Prostate gland (tissue), 2 donors: ENCODE results near the gene SYCP3. TPM values are rescaled to one million over a fixed set of nuclear protein-coding genes. Genes with fewer than 3 reads are reported as not detected.

Source experiments
- DNase-seq: peaks from one replicate; pipeline ENCODE4 v3.0.0-alpha.2; 2019; ENCODE audit warnings: low spot score
- H3K27ac ChIP-seq, 2 donors: fragments of 200-600 bp; sonication (generic); 2 replicates each; pipeline ENCODE4 v1.5.1; 2017 to 2019
- H3K27me3 ChIP-seq: fragments of 200-600 bp; sonication (generic); replicated peaks from 2 replicates; pipeline ENCODE4 v1.5.1; 2019; ENCODE audit not compliant: insufficient read depth
- H3K36me3 ChIP-seq, 2 donors: fragments of 200-600 bp; sonication (generic); 1 replicate in 1 of 2; 2 replicates in 1 of 2; pipeline versions ENCODE4 v1.5.1 to v1.8.1; 2017 to 2019
- H3K4me1 ChIP-seq: fragments of 200-600 bp; sonication (generic); replicated peaks from 2 replicates; pipeline ENCODE4 v1.5.1; 2019
- H3K4me3 ChIP-seq, 2 donors: fragments of 200-600 bp; sonication (generic); 2 replicates each; pipeline ENCODE4 v1.5.1; 2017 to 2019
- H3K9me3 ChIP-seq: fragments of 200-600 bp; sonication (generic); 2 replicates; pipeline ENCODE4 v1.5.1; 2017
- POLR2A ChIP-seq: fragments of 450-650 bp; IDR thresholded peaks from one replicate; pipeline ENCODE4 v1.6.1; 2016; ENCODE audit warnings: antibody characterized with exemption, mild to moderate bottlenecking
- POLR2AphosphoS5 ChIP-seq: sonication (generic); formaldehyde crosslinking; IDR thresholded peaks from one replicate; pipeline ENCODE4 v1.6.1; 2017; ENCODE audit warnings: antibody characterized with exemption
- WGBS: methylation state at CpG from one replicate; pipeline ENCODE4 v1.1.5; 2018; 5-methylcytosine and 5-hydroxymethylcytosine counted together
- intact Hi-C: fragments of 100-400 bp; cut with DNase I; formaldehyde crosslinking; loops from one replicate; pipeline ENCODE4 v1.14.2; 2022
- total RNA-seq, 2 donors: library from RNA; depleted of rRNA; stranded (reverse); fragments of >200 nt; gene quantifications; one replicate each; pipeline ENCODE4 v1.1.0, GENCODE V29; 2016
- TF ChIP-seq, protein P1 (sequence below), 4 experiments: fragments of 200-600 bp in 2 of 4; fragments of 450-650 bp in 2 of 4; sonication (generic) in 2 of 4; IDR thresholded peaks; 1 replicate in 3 of 4; 2 replicates in 1 of 4; pipeline ENCODE4 v1.5.1; 2016 to 2019; ENCODE audit warnings: antibody characterized with exemption in 4 of 4, mild to moderate bottlenecking in 2 of 4, moderate library complexity in 2 of 4

The SYCP3 gene
- total RNA-seq, 2 donors from 2014 or later: 14.0 TPM; not detected in 1

DNA sequence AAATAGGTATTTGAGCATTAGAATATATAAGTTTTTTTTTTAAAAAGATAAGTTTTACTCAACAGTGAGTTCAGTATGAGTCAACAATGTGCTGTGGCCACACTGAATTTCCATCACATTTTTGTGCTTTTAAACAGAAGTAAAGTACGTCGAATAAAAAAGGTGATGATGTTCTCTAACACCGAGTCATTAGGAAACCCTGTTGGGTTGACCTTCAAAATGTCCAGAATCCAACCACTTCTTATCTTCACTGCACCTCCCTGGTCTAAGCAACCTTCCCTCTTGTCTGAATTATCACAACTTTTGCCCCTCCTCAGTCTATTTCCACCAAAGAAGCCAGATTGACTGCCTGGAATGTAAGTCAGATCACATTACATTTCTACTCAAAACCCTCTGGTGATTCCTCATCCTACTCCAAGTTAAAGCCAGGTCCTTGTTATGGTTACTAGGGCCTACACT lies 43.0 kb upstream of the SYCP3 start:
- H3K27ac ChIP-seq: no peak overlapping the region
- peaks cover 11% of the 10 kb centered on the region for H3K4me1 ChIP-seq
- no peaks in the 10 kb centered on the region for H3K36me3 ChIP-seq
- WGBS: 97% methylated on average over 3 of the region's 3 CpGs
- H3K27me3 ChIP-seq: no peaks in the 10 kb centered on the region
- intact Hi-C loops: loop anchor here (5.0 kb wide), 1 partner anchor 40 kb away; no protein-coding TSS in a partner anchor
- no peaks in the 10 kb centered on the region for H3K9me3 ChIP-seq
- H3K4me3 ChIP-seq: no peak overlapping the region
- TF ChIP-seq POLR2AphosphoS5 (no peak), POLR2A (no peak)
- TF ChIP-seq, protein P1, sequence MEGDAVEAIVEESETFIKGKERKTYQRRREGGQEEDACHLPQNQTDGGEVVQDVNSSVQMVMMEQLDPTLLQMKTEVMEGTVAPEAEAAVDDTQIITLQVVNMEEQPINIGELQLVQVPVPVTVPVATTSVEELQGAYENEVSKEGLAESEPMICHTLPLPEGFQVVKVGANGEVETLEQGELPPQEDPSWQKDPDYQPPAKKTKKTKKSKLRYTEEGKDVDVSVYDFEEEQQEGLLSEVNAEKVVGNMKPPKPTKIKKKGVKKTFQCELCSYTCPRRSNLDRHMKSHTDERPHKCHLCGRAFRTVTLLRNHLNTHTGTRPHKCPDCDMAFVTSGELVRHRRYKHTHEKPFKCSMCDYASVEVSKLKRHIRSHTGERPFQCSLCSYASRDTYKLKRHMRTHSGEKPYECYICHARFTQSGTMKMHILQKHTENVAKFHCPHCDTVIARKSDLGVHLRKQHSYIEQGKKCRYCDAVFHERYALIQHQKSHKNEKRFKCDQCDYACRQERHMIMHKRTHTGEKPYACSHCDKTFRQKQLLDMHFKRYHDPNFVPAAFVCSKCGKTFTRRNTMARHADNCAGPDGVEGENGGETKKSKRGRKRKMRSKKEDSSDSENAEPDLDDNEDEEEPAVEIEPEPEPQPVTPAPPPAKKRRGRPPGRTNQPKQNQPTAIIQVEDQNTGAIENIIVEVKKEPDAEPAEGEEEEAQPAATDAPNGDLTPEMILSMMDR (IDR thresholded peaks at IDR 0.05): no peak
- no peak for DNase-seq

DNA sequence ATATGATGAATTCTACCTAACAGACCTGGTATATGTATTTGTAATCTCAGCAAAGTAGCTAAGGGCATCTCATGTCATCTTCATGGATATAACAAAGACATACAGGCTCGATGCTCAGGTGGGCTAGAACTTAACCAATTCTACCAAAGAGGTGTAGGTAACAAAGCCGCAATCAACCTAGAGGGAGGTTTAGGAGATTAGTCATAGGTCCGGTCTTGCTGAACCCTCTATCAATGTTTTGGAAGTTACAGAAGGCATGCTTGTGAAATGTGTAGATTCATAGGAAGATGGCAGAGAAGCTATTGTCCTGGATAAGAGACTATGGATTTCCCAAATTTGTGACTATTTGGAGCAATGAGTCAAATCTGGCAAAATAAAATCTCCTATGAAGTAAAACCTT lies 42.6 kb upstream of the SYCP3 start:
- DNase-seq: no peak
- H3K27me3 ChIP-seq: no peaks in the 10 kb centered on the region
- no peaks in the 10 kb centered on the region for H3K36me3 ChIP-seq
- no peak overlapping the region for H3K4me3 ChIP-seq
- 94% methylated on average over 3 of the region's 3 CpGs for WGBS
- TF ChIP-seq POLR2A: no peak
- TF ChIP-seq, protein P1 (IDR thresholded peaks at IDR 0.05): no peak
- no peak for TF ChIP-seq POLR2AphosphoS5
- intact Hi-C loops: loop anchor here (5.0 kb wide), 1 partner anchor 40 kb away; no protein-coding TSS in a partner anchor
- no peaks in the 10 kb centered on the region for H3K9me3 ChIP-seq
- no peak overlapping the region for H3K27ac ChIP-seq
- peaks cover 11% of the 10 kb centered on the region for H3K4me1 ChIP-seq

DNA sequence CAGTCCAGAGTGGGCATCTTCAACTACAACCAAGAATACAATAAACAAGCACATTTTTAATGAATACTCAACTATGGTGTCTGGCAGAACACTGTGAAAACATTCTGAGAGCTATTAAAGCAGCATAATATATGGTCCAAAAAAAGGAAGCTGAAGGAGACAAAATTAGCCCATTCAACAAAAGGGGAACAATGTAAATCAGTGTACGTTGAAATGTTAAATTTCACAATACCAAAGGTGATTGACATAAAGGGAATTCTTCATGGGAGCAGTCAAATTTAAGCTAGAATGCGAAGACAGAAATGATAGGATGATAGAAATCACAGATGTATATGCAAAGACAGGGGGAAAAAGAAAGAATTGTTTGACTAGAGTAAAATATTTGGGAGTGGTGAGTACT lies 41.3 kb upstream of the SYCP3 start:
- no peak for DNase-seq
- intact Hi-C loops: loop anchor here (5.0 kb wide), 1 partner anchor 42 kb away; no protein-coding TSS in a partner anchor
- H3K4me3 ChIP-seq: no peak overlapping the region
- H3K4me1 ChIP-seq: peaks cover 11% of the 10 kb centered on the region
- no peak overlapping the region for H3K27ac ChIP-seq
- no peaks in the 10 kb centered on the region for H3K9me3 ChIP-seq
- no peaks in the 10 kb centered on the region for H3K36me3 ChIP-seq
- H3K27me3 ChIP-seq: no peaks in the 10 kb centered on the region
- WGBS: 79% methylated on average over 2 of the region's 2 CpGs
- TF ChIP-seq, protein P1 (IDR thresholded peaks at IDR 0.05): no peak
- TF ChIP-seq POLR2AphosphoS5 (no peak), POLR2A (no peak)

DNA sequence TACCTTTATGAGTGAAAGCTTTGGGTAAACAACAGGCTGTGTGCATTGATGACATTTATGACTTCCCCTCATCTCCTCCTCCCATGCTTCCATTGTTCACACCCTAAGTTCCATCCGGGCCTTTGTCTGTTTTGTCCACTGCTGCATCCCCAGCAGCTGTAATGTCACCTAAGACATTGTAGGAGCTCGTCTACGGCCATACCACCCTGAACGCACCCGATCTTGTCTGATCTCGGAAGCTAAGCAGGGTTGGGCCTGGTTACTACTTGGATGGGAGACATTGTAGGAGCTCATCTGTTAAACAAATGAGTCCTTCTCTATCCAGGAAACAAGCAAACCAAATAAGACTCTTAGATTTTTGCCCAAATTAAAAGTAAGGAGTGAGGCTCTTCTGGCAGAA lies 40.4 kb upstream of the SYCP3 start:
- Histone ChIP-seq H3K27me3 (no peaks in the 10 kb centered on the region), H3K27ac (no peak overlapping the region), H3K4me3 (no peak overlapping the region), H3K9me3 (no peaks in the 10 kb centered on the region), H3K4me1 (peaks cover 11% of the 10 kb centered on the region), H3K36me3 (no peaks in the 10 kb centered on the region)
- intact Hi-C loops: loop anchor here (5.0 kb wide), 1 partner anchor 43 kb away; no protein-coding TSS in a partner anchor
- WGBS: 86% methylated on average over 6 of the region's 6 CpGs
- DNase-seq: no peak
- TF ChIP-seq, protein P1 (IDR thresholded peaks at IDR 0.05): no peak
- TF ChIP-seq POLR2AphosphoS5: no peak
- no peak for TF ChIP-seq POLR2A

GRCh38 chr12:101779200-101779599 lies 39.9 kb upstream of the SYCP3 start:
- TF ChIP-seq, protein P1 (IDR thresholded peaks at IDR 0.05): no peak
- TF ChIP-seq POLR2AphosphoS5 (no peak), POLR2A (no peak)
- H3K4me3 ChIP-seq: no peak overlapping the region
- H3K27me3 ChIP-seq: no peaks in the 10 kb centered on the region
- intact Hi-C loops: no loop called here
- 59% methylated on average over 3 of the region's 3 CpGs for WGBS
- H3K27ac ChIP-seq: no peak overlapping the region
- DNase-seq: no peak
- H3K4me1 ChIP-seq: peaks cover 9% of the 10 kb centered on the region
- H3K36me3 ChIP-seq: no peaks in the 10 kb centered on the region
- no peaks in the 10 kb centered on the region for H3K9me3 ChIP-seq
